T1000 (cell line): Measurements from ENCODE around the gene GID8.

Source experiments
- DNase-seq: peaks from one replicate; lab custom pipeline; 2025; ENCODE audit warnings: mixed read lengths; lab: John Stamatoyannopoulos, UW

GID8 gene

DNA sequence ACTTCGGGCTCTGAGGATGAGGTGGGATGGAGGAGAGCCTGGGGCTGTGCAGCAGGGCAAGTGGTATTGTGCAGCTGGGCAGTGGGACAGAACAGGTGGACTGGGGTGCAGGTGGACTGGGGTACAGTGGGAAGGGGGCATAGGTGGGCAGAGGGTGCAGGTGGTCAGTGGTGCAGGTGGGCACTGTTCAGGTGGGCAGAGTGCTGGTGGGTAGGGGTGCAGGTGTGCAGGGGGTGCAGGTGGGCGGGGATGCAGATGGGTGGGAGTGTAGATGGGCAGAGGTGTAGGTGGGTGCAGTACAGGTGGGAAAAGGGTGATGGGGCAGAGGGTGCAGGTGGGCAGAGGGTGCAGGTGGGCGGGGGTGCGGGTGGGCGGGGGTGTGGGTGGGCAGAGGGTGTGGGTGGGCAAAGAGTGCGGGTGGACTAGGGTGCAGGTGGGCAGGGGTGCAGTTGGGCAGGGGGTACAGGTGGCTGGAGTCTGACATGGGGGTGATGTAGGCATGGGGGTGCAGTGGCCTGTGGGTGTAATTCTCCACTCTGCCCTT is 48.4 kb downstream of the GID8 start:
- DNase-seq, result no peak

DNA sequence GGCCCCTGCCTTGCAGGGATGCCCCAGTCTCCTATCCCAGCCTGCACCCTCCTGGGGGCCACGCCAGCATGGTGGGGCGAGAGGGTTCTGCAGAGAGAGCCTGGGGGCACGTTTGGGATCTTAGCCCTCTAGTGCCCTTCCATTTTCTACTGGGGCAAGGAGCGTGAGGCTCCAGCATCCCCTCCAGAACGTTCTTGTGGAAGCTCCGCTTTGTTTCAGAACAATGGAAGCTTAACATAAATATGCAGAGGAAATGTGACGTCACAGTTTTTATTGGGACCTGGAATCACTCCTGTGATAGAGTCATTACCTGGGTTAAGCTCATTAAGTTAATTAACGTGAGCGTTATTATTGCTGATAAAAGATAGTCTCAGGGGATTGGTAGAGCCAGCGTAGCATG is 49.2 kb downstream of the GID8 start:
- DNase-seq, result no peak

DNA sequence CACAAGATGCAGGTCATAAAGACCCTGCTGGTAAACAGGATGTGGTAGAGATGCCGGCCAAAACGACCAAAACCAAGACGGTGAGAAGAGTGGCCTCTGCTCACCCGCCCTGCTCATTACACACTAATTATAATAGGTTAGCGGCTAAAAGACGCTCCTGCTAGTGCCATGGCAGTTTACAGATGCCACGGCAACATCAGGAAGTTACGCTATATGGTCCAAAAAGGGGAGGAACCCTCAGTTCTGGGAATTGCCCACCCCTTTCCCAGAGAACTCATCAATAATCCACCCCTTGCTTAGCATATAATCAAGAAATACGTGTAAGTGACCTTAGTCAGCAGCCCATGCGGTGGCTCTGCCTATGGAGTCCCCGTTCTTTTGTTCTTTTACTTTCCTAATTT is 51.3 kb downstream of the GID8 start:
- DNase-seq, result no peak

DNA sequence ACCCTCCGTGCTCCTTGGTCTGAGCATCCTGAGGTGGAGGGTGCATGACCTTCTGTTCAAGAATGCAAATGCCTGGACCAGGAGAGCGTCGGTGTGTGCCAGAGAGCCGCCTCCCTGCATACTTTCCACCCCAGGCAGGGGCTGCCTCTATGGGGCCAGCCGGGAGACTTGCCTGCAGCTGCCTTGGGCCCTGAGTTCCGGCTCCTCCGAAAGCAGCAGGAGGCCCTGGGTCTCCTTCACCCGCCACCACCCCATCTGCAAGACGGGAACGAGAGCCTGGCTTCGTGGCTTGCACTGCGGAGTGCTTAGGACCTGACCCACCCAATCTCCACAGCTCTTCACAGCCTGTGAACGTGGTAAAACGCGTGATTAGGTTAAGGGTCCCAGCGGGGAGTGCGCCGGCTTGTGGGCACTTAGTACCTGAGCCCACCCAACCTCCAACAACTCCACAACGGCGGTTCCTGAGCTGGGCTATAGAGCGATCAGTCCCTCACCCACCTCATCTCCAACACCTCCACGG is 52.4 kb downstream of the GID8 start:
- DNase-seq, result no peak

DNA sequence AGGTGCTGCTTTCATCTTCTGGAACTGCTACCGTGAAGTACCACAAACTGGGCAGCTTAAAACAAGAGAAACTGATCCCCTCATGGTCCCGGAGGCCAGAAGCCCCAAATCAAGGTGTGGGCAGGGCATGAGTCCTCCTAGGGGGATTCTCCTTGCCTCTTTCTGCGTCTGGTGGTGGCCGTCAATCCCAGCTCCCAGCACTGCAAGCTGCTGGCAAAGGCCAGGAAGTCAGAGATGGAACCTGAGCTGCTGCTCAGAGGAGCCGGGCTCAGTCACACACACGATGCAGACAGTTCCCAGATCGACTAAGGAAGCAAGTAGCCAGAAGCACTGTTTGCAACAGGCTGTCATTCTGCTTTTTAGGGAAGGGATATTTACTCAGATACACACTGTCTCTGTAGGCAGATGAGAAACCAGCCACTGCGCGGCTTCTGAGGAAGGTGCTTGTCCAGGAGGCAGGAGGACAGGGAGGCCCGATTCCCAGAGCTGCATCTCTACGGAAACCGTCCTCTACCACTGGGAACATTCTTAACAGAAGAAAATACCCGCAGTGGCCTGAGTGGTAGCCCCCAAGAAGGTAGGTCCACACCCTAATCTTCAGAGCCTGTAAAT is 53.4 kb downstream of the GID8 start:
- DNase-seq, result no peak

DNA sequence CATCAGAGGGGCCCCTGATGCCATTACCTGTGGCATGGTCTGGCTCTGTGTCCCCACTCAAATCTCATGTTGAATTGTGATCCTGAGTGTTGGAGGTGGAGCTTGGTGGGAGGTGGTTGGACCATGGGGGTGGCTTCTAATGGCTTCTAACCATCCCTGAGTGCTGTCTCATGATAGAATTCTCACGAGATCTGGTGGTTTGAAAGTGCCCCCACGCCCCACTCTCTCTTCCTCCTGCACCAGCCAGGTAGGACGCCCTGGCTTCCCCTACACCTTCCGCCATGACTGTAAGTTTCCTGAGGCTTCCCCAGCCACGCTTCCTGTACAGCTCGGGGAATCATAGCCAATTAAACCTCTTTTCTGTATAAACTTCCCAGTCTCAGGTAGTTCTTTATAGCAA is 53.9 kb downstream of the GID8 start:
- DNase-seq, result no peak

DNA sequence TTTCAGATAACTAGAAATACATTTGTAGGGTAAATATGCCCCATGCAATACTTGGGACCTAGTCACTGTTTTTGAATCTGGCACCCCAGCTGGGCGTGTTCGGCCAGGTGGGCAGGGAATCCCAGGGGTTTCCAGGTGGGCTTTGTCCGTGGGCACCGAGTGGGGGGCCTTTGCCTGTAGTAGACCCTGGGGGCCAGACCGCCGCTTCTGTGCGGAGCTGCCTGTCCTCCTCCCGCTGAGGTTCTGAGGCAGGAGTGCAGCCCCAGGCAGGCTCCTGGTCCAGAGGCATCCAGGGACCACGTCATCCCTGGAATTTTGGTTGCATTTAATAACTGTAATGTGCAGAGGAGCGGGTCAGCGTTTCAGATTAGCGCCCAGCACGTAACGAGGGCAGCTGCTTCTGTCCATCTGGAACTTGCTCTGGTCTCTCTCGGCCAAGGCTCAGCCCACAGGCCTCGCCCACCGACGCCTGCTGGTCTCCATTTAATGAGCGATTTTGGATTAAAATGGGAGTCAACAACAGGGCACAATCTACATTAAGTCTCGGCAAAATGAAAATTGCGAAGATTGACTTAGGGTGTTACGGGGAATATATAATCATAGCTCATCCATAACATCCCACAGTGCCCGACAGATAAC is 56.0 kb downstream of the GID8 start:
- DNase-seq, result no peak

DNA sequence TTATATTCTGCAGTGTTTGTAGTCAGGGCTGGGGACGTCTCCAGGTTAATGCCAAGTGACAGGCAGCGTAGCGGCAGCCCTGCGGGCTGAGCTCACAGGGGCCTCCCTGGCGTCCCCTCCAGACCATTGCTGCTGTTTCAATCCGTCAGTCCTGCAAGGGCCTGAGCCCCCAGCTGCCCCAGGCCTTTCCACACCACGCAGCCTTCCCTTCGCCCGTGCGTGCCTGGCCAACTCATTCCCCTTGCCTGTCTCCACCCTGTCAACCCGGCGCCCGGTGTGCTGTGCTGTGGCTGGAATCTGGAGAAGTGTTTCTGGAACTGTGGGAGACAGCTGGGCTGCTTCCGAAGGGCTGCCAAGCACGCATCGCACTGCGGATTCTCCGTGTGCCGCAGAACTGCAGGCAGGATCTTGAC is 56.9 kb downstream of the GID8 start:
- DNase-seq, result no peak

DNA sequence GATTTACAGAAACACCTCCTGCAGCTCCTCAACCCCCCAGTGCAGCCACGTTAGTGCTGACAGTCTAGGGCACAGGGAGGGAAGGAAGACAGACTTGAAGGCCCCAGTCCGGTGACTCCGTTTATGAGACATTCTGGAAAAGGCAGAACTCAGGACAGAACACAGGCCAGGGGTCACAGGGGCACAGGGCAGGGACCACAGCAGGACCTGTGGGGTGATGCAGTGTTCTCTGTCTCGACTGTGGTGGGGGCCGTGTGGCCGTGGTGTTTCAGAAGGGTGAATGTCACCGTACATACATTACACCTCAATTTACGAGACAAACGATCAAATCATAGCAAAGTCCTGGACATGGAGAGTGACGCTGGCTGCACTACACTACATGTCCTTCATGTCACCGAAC is 57.5 kb downstream of the GID8 start:
- DNase-seq, result no peak

DNA sequence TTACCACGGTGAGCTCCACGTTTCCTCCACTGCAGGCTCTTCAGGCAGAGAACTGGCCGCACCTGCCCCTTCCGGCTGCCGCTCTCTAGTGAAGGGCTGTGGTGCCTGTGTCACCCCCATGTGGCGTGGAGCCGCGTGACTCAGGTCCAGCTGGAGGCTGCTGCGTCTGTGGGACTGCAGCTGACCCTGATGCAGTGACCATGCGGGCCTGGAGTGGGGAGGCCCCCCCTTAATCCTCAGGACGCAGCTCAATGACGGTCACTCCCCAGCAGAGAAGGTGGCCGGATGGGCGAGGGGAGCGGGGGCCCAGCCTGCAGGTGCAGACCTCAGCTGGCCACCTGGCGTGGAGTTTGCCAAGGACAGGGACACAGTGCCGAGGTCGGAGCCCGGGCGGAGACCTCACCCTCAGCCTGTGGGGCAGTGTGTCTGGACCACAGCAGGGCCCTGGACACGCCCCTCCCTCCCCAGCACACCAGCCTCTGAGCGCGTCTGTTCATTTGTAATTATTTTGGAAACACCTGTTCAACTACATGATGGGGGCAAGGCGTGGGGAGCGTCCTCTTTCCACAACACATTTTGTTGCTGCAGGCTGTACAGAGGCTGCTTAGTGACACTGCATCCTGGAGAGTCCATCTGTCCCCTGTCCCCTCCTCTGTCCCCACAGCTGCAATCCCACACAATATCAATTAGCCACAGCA is 58.1 kb downstream of the GID8 start:
- DNase-seq, result no peak

DNA sequence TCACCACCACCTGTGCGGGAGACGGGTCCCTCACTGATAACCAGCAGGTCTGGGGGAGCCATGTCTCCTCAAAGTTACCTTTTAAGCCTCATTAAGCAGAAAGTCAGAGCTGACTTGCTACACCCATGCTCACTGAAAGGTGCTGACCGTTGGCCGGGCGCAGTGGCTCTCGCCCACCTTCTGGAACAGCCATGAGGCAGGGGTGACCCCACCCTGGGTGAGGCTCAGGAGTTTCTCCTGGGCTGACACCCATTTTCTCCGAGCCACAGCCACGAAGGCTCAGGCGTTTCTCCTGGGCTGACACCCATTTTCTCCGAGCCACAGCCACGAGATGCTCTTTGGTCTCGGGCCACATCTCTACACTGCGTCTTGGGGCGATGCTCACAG is 58.6 kb downstream of the GID8 start:
- DNase-seq, result no peak

DNA sequence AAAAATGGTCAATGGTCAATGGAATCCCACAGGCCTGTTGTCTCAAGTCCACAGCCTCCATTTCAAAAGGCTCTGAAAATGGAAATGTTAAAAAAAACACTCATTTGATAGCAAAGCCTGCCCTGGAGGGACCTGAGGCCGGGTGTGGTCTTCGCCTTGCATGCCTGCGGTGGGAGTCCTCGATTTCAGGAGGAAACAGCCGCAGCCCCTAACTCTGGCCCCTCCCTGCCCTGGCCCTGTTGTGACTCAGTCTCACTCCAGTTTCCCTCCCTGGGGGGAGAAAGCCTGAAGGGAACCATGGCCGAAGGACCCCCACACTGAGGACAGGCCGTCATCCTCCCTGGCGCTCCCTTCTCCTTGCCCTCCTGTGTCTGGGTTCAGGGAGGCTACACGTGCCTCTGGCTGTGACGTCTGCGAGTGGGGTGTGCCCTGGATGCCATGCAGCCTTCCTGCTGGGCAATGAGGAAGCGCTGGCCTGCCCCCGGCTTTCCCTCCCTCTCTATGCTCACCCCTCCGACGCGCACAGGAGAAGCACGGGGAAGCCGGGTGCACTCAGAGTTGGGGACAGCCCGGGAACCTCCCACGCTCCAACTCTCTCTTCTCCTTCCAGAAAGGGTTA is 59.6 kb downstream of the GID8 start:
- no peak for DNase-seq
